ENCODE measurements around the gene PNMA8C. TPM values are rescaled to one million over a fixed set of nuclear protein-coding genes. Genes with fewer than 3 reads are reported as not detected.

Gene PNMA8C
- total and polyA plus RNA-seq, 8 donors, result 0.05 to 0.18 TPM; not detected in 6

- Histone ChIP-seq H3K27ac (no peak overlapping the region), H3K27me3 (no peaks in the 10 kb centered on the region), H3K36me3 (peaks cover 50 to 79% (median 73%) of the 10 kb centered on the region in 4 donors), H3K9me3 (no peaks in the 10 kb centered on the region), H3K4me1 (peaks cover 7 to 24% (median 12%) of the 10 kb centered on the region in 4 donors), H3K4me3 (no peak overlapping the region)
- TF ChIP-seq POLR2AphosphoS5 (IDR thresholded peaks at IDR 0.05), result no peak
- TF ChIP-seq POLR2A (IDR thresholded peaks at IDR 0.05), result no peak
- no peak for TF ChIP-seq CTCF (IDR thresholded peaks at IDR 0.05)
- TF ChIP-seq EP300 (IDR thresholded peaks at IDR 0.05), result no peak
- intact Hi-C loops (cut with DNase I; ENCODE audit: low total_unique reads), result loop anchor here (5.0 kb wide), 1 partner anchor 96 kb away; no protein-coding TSS in a partner anchor
- WGBS, 5 donors, result 84 to 97% (median 93%) methylated on average over 6 to 18 of the region's 18 CpGs
- no peak for DNase-seq
Measured at GRCh38 chr19:46390866-46391265, 37.9 kb downstream of the PNMA8C start.

- no peaks in the 10 kb centered on the region for H3K9me3 ChIP-seq
- no peak overlapping the region for H3K27ac ChIP-seq
- intact Hi-C loops (cut with DNase I; ENCODE audit: low total_unique reads), result loop anchor here (5.0 kb wide), 1 partner anchor 97 kb away; no protein-coding TSS in a partner anchor
- TF ChIP-seq CTCF (IDR thresholded peaks at IDR 0.05) (no peak), EP300 (IDR thresholded peaks at IDR 0.05) (no peak), POLR2AphosphoS5 (IDR thresholded peaks at IDR 0.05) (no peak), POLR2A (IDR thresholded peaks at IDR 0.05) (no peak)
- peaks cover 50 to 85% (median 79%) of the 10 kb centered on the region in 4 donors for H3K36me3 ChIP-seq
- no peaks in the 10 kb centered on the region for H3K27me3 ChIP-seq
- no peak for DNase-seq
- peaks cover 7 to 21% (median 11%) of the 10 kb centered on the region in 4 donors for H3K4me1 ChIP-seq
- WGBS, 5 donors, result 91 to 96% (median 91%) methylated on average over 10 to 16 of the region's 16 CpGs
- no peak overlapping the region for H3K4me3 ChIP-seq
Measured at GRCh38 chr19:46390121-46390858, 38.4 kb downstream of the PNMA8C start.

GRCh38 chr19:46388311-46389095, 40.2 kb downstream of the PNMA8C start:
- Histone ChIP-seq H3K36me3 (peaks cover 65 to 98% (median 96%) of the 10 kb centered on the region in 4 donors), H3K27ac (no peak overlapping the region)
- WGBS, 5 donors, result 91 to 94% (median 94%) methylated on average over 21 to 25 of the region's 25 CpGs

More at GRCh38 chr19:46388311-46389095, 40.2 kb downstream of the PNMA8C start:
- TF ChIP-seq POLR2A (IDR thresholded peaks at IDR 0.05), result no peak
- TF ChIP-seq CTCF (IDR thresholded peaks at IDR 0.05), result no peak
- TF ChIP-seq EP300 (IDR thresholded peaks at IDR 0.05), result no peak
- no peak for TF ChIP-seq POLR2AphosphoS5 (IDR thresholded peaks at IDR 0.05)
- peaks cover 7 to 15% (median 10%) of the 10 kb centered on the region in 4 donors for H3K4me1 ChIP-seq
- no peaks in the 10 kb centered on the region for H3K27me3 ChIP-seq
- H3K4me3 ChIP-seq, result no peak overlapping the region
- no peaks in the 10 kb centered on the region for H3K9me3 ChIP-seq
- no peak for DNase-seq
- intact Hi-C loops (cut with DNase I; ENCODE audit: low total_unique reads), result no loop called here
